Measurements from ENCODE around the gene GNB2.
"Not testable (repeated sequence)": the region's sequence is repeated elsewhere in the genome, so short reads cannot be mapped to it uniquely, and the experiment has no call there.

The GNB2 gene

GRCh38 chr7:100667331-100668068 is 6.0 kb upstream of the GNB2 start:
- no peak for TF ChIP-seq CTCF (IDR thresholded peaks at IDR 0.05; ENCODE audit: borderline replicate concordance, control extremely low read depth, extremely low read depth, insufficient read depth, missing control alignments)
- DNase-seq (ENCODE audit: low spot score): no peak
- in situ Hi-C loops (cut with MboI; ENCODE audit: low sequenced_read_pairs, unreplicated experiment): no loop called here

- TF ChIP-seq CTCF (IDR thresholded peaks at IDR 0.05; ENCODE audit: borderline replicate concordance, control extremely low read depth, extremely low read depth, insufficient read depth, missing control alignments): no peak
- DNase-seq (ENCODE audit: low spot score): no peak
- in situ Hi-C loops (cut with MboI; ENCODE audit: low sequenced_read_pairs, unreplicated experiment): no loop called here
Observed at GRCh38 chr7:100668069-100668449, 5.5 kb upstream of the GNB2 start.

- in situ Hi-C loops (cut with MboI; ENCODE audit: low sequenced_read_pairs, unreplicated experiment); DNase-seq (ENCODE audit: low spot score): not testable (repeated sequence)
Observed at GRCh38 chr7:100669106-100669505, 4.4 kb upstream of the GNB2 start.

GRCh38 chr7:100670074-100670473 is 3.5 kb upstream of the GNB2 start:
- DNase-seq (ENCODE audit: low spot score): no peak
- in situ Hi-C loops (cut with MboI; ENCODE audit: low sequenced_read_pairs, unreplicated experiment): no loop called here
- no peak for TF ChIP-seq CTCF (IDR thresholded peaks at IDR 0.05; ENCODE audit: borderline replicate concordance, control extremely low read depth, extremely low read depth, insufficient read depth, missing control alignments)

- in situ Hi-C loops (cut with MboI; ENCODE audit: low sequenced_read_pairs, unreplicated experiment): no loop called here
- DNase-seq (ENCODE audit: low spot score): no peak
- TF ChIP-seq CTCF (IDR thresholded peaks at IDR 0.05; ENCODE audit: borderline replicate concordance, control extremely low read depth, extremely low read depth, insufficient read depth, missing control alignments): no peak
Observed at GRCh38 chr7:100671353-100672327, 1.9 kb upstream of the GNB2 start.

- TF ChIP-seq CTCF (IDR thresholded peaks at IDR 0.05; ENCODE audit: borderline replicate concordance, control extremely low read depth, extremely low read depth, insufficient read depth, missing control alignments): no peak
- DNase-seq (ENCODE audit: low spot score): peak; percentile 36
- in situ Hi-C loops (cut with MboI; ENCODE audit: low sequenced_read_pairs, unreplicated experiment): no loop called here
Observed at GRCh38 chr7:100673942-100674410, 436 bp downstream of the GNB2 start.

All from GM13976 (cell line).